Psoas muscle (tissue), 8 donors: ENCODE results near the gene MCM3. TPM values are rescaled to one million over a fixed set of nuclear protein-coding genes. Genes with fewer than 3 reads are reported as not detected.
A peak's percentile ranks its signal among the peaks of the same experiment; 100 is the strongest.

Experiments
- ATAC-seq, 4 donors: fragments of 200-7000 bp; cut with Tn5 transposase; one replicate each; pipeline ENCODE4 v1.9.1; 2020; ENCODE audit warnings: moderate library complexity in 3 of 4, mild to moderate bottlenecking in 2 of 4
- DNase-seq, 2 donors: peaks; one replicate each; pipeline ENCODE4 v3.0.0-alpha.2; 2020
- H3K27ac ChIP-seq: fragments of 200-600 bp; one replicate; pipeline ENCODE4 v1.8.0; 2022
- H3K27me3 ChIP-seq, 3 donors: fragments of 200-600 bp in 1 of 3; one replicate each; pipeline versions ENCODE4 v1.6.1 to v1.8.0; 2013 to 2022; ENCODE audit warnings: low read length in 2 of 3, mild to moderate bottlenecking in 2 of 3, moderate library complexity in 1 of 3; ENCODE audit not compliant: insufficient read depth in 3 of 3
- H3K36me3 ChIP-seq, 2 donors: fragments of 200-600 bp in 1 of 2; one replicate each; pipeline versions ENCODE4 v1.6.1 to v1.8.0; 2013 to 2022; ENCODE audit warnings: low read depth in 1 of 2, mild to moderate bottlenecking in 1 of 2, moderate library complexity in 1 of 2; ENCODE audit not compliant: insufficient read depth in 1 of 2
- H3K4me1 ChIP-seq: fragments of 200-600 bp; one replicate; pipeline ENCODE4 v1.8.0; 2022
- H3K4me3 ChIP-seq: fragments of 200-600 bp; one replicate; pipeline ENCODE4 v1.8.0; 2022; ENCODE audit warnings: mild to moderate bottlenecking
- H3K9me3 ChIP-seq: fragments of 200-600 bp; one replicate; pipeline ENCODE4 v1.8.0; 2022
- CTCF ChIP-seq: fragments of 200-600 bp; IDR thresholded peaks from one replicate; pipeline ENCODE4 v1.8.0; 2022; ENCODE audit warnings: antibody characterized with exemption
- WGBS, 3 donors: extraction: QIAGEN DNeasy Blood & Tissue Kit; methylation state at CpG; one replicate each; pipeline versions ENCODE4 v1.1.6 to v1.1.7; 2013; 5-methylcytosine and 5-hydroxymethylcytosine counted together
- intact Hi-C, 2 donors: fragments of 100-400 bp; cut with DNase I; formaldehyde crosslinking; loops; one replicate each; pipeline versions ENCODE4 v1.11.0 to v1.14.2; 2022
- polyA plus RNA-seq, 3 donors: library from polyadenylated mRNA; stranded (reverse); fragments of 200-250 nt; gene quantifications; one replicate each; pipeline ENCODE4 v1.2.3, GENCODE V29; 2013
- total RNA-seq, 4 donors: library from RNA; stranded (reverse); fragmentation: NEBNext Ultra II Directional in 2 of 4; extraction: Animal tissue kit (Norgen Biotek cat#: 25700) in 2 of 4; gene quantifications; one replicate each; pipeline versions ENCODE4 v1.2.1 to v1.2.4, GENCODE V29; 2021 to 2023
- donor health status: healthy with polysubstance abuse.
- donor health status: DM: no; HTN: no; CAD: no; lungs with moderate emphysema.
- donor health status: Bipolar disorder and iron deficiency.
- donor health status: healthy.
- donor health status: DM: yes; HTN: yes; CAD: no.
- donor health status: DM: no; HTN: no; CAD: no.
- donor health status: DM: no; HTN: no; CAD: no.
- donor health status: DM: yes; HTN: yes; CAD: no.

Gene MCM3
- total and polyA plus RNA-seq, 7 donors = 7.6 to 25.0 (median 11.2) TPM

- Histone ChIP-seq H3K4me3 (no peak overlapping the region), H3K36me3 (peaks cover 3 to 10% of the 10 kb centered on the region in 2 donors), H3K9me3 (no peaks in the 10 kb centered on the region), H3K4me1 (peaks cover 7% of the 10 kb centered on the region), H3K27me3 (no peaks in the 10 kb centered on the region), H3K27ac (no peak overlapping the region)
- peak; percentile 48 for TF ChIP-seq CTCF
- intact Hi-C loops = loop anchor here (5.0 to 10.0 kb wide), 5 partner anchors 110 to 380 kb away; partner anchors contain the start of gene TRAM2 (in 1 of the 2)
- peak; percentile 56 to 60 for DNase-seq
- ATAC-seq = no peak
- WGBS, 3 donors = 21 to 25% (median 21%) methylated on average over 2 of the region's 2 CpGs
These were observed 2.4 kb upstream of the MCM3 start for GRCh38 chr6:52286798-52287432.

GRCh38 chr6:52285177-52286068, 881 bp upstream of the MCM3 start:
- Histone ChIP-seq H3K36me3 (peaks cover 3 to 25% of the 10 kb centered on the region in 2 donors), H3K4me3 (peak overlapping the region; percentile 76), H3K27ac (no peak overlapping the region), H3K9me3 (no peaks in the 10 kb centered on the region), H3K27me3 (no peaks in the 10 kb centered on the region), H3K4me1 (peaks cover 7% of the 10 kb centered on the region)
- intact Hi-C loops = loop anchor here (5.0 to 10.0 kb wide), 5 partner anchors 112 to 382 kb away; partner anchors contain the start of gene TRAM2 (in 1 of the 2)
- ATAC-seq = no peak
- 17 to 19% (median 18%) methylated on average over 12 of the region's 12 CpGs for WGBS, 3 donors
- no peak for DNase-seq
- no peak for TF ChIP-seq CTCF

GRCh38 chr6:52284131-52284459, 447 bp downstream of the MCM3 start:
- Histone ChIP-seq H3K27me3 (no peaks in the 10 kb centered on the region), H3K9me3 (no peaks in the 10 kb centered on the region), H3K27ac (peak overlapping the region; percentile 59), H3K4me1 (peaks cover 7% of the 10 kb centered on the region), H3K36me3 (peaks cover 4 to 38% of the 10 kb centered on the region in 2 donors), H3K4me3 (peak overlapping the region; percentile 76)
- DNase-seq (peak in 1 of 2 donors; percentile 54), ATAC-seq (no peak)
- WGBS, 3 donors = 0 to 1% (median 0%) methylated on average over 14 of the region's 14 CpGs
- intact Hi-C loops = loop anchor here (5.0 to 10.0 kb wide), 4 partner anchors 221 to 388 kb away; partner anchors contain the start of genes TMEM14A (in 1 of the 2) and TRAM2 (in 1 of the 2)
- TF ChIP-seq CTCF = no peak

- ATAC-seq = no peak
- no peak overlapping the region for H3K27ac ChIP-seq
- peaks cover 10 to 48% of the 10 kb centered on the region in 2 donors for H3K36me3 ChIP-seq
- DNase-seq = no peak
- no peak for TF ChIP-seq CTCF
- intact Hi-C loops = loop anchor here (5.0 to 10.0 kb wide), 4 partner anchors 222 to 389 kb away; partner anchors contain the start of genes TMEM14A (in 1 of the 2) and TRAM2 (in 1 of the 2)
- no peaks in the 10 kb centered on the region for H3K27me3 ChIP-seq
- WGBS, 3 donors = 57 to 64% (median 64%) methylated on average over 6 of the region's 6 CpGs
- no peaks in the 10 kb centered on the region for H3K9me3 ChIP-seq
- peak overlapping the region; percentile 76 for H3K4me3 ChIP-seq
- H3K4me1 ChIP-seq = peaks cover 7% of the 10 kb centered on the region
These were observed 1.4 kb downstream of the MCM3 start for GRCh38 chr6:52283111-52283510.
